Iris pigment epithelial cell (primary cell): ENCODE results near the gene PDSS2.
"Not testable (repeated sequence)": the region's sequence is repeated elsewhere in the genome, so short reads cannot be mapped to it uniquely, and the experiment has no call there.

Experiments
- DNase-seq: peaks from one replicate; pipeline ENCODE4 v3.0.0-alpha.2; 2011; ENCODE audit warnings: low read depth

Gene PDSS2

GRCh38 chr6:107473660-107474059 is 14.3 kb upstream of the PDSS2 start:
- DNase-seq: no peak

- no peak for DNase-seq
Observed at GRCh38 chr6:107470364-107470763, 11.0 kb upstream of the PDSS2 start.

- no peak for DNase-seq
Observed at GRCh38 chr6:107466062-107466461, 6.7 kb upstream of the PDSS2 start.

DNA sequence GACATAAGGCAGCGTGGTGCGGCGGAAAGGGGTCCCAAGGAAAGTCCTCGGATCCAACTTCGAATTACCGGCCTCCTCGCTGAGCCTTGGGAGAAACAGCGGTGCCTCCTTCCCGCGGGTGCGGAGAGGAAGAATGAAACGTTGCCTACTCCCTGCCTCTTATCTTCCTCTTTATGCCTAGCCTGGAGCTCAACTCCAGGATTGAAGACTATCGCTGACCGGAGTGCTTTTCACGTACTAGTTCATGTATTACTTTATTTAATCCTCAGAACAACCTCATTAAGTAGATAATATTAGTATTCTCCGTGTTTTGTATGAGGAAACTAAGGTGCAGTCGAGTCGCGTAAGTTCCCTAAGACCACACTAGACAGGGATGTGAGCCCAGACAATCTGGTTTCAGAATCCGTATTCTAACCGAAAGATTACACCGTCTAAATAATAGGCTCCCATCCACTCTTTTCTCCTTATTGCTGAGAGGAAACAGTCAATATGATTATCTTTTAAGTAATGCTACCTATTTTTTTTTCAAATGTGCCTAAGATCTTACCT is 793 bp upstream of the PDSS2 start:
- no peak for DNase-seq

DNA sequence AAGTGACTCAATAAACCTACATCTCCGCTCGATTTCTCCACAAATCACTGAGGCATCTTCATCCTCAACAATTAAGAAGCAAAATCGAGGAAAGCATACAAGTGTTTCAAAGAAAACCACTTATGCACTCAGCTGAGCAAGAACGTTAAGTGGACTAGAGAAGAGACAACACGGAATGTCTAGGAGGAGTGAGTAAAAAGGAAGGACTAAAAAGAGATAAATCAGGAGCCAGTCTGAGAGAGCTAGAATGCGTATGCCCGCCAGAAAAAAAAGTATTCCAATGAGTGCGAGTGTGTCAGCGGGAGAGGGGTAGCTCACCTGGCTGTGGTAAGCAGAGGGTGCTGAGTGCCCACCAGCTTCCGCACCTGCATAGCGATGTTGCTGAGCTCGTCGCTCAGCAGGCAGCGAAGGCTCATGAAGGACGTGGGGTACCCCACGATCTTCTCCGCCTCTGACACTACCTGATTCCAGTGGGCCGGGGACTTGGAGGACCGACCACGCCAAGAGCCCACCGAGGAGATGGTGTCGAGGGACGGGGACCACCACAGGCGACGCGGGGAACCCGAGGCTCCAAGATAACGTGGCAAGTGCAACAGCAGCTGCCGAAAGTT is 587 bp downstream of the PDSS2 start:
- peak; percentile 20 for DNase-seq

GRCh38 chr6:107448776-107449175 is 10.6 kb downstream of the PDSS2 start:
- DNase-seq: no peak

DNA sequence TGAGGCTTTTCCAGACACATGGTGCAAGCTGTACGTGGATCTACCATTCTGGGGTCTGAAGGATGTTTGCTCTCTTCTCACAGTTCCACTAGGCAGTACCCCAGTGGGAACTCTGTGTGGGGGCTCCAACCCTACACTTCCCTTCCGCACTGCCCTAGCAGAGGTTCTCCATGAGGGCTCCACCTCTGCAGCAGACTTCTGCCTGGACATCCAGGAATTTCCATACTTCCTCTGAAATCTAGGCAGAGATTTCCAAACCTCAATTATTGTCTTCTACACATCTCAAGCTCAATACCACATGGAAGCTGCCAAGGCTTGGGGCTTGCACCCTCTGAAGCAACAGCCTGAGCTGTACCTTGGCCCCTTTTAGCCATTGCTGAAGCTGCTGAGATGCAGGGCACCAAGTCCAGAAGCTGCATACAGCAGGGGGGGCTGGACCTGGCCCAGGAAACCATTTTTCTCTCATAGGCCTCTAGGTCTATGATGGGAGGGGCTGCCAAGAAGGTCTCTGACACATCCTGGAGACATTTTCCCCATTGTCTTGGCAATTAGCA is 11.6 kb downstream of the PDSS2 start:
- DNase-seq: no peak

- no peak for DNase-seq
Observed at GRCh38 chr6:107444277-107444676, 15.1 kb downstream of the PDSS2 start.

GRCh38 chr6:107443608-107444267 is 15.6 kb downstream of the PDSS2 start:
- DNase-seq: peak; percentile 22

GRCh38 chr6:107442938-107443607 is 16.3 kb downstream of the PDSS2 start:
- no peak for DNase-seq

DNA sequence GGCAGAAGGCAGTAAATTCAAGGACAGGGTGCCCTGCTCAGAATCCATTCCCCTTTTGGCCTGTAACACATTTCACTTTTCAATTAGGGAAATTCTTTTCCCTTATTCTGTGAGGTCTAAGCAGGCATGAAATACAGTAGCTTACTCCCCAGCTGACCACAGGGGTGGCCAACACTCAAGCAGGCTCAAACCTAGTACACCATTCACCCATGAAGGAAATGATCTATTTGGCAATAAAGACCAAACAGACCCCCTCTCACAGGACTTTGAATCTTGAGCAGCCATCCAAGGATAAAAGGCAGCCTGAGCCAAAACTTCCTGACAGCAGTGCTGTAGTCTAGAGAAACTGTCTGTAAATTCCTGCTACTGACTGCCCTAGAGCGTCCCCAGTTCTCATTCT is 17.7 kb downstream of the PDSS2 start:
- DNase-seq: no peak

DNA sequence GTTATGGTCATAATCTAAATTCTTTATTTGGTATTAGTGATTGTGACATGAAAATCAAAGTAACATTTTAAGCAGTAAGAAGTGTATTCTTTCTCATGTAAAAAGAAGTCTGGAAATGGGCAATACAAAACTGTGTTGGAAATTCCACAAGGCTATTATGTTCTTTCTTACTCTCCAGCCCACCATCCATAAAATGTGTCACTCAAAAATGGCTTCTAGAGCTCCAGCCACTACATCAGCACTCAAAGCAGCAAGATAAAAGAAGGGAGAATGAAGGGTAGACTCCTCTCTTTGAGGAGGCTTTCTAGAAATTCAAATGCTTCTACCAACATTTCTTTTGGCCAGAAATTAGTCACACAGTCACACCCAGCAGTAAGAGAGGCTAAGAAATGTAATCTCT is 18.4 kb downstream of the PDSS2 start:
- DNase-seq: no peak

DNA sequence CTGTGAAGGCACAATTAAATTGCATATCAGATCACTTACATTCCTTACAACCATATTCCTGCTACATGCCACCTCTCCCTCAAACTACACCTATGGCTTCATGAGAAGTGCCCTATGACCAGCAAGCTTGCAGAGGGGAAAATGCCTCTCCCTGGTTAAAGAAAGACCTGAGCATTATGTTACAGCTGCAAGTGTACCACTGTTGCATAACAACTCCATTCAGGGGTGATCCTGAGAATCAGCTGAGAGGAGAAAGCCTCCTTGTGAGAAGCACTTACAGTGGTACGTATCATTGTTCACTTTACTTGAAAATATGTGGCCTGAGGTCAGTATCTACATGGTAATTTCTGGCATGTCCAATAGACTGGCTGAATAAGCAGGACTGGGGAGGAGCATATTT is 20.0 kb downstream of the PDSS2 start:
- DNase-seq: peak; percentile 49

GRCh38 chr6:107437691-107438090 is 21.7 kb downstream of the PDSS2 start:
- DNase-seq: no peak

DNA sequence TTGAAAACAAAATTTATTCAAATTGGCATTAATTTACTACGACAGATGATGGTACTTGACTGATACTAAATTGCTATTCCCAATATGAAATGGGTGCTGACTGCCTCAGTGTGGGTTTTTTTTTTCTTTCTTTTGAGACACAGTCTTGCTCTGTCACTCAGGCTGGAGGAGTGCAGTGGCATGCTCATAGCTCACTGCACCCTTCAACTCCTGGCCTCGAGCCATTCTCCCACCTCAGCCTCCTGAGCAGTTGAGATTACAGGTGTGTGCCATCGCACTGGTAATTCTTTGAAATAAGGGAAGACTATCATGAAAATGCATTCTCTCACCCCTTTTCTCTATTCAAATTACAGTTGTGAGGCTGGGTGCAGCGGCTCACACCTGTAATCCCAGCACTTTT is 22.5 kb downstream of the PDSS2 start:
- no peak for DNase-seq

DNA sequence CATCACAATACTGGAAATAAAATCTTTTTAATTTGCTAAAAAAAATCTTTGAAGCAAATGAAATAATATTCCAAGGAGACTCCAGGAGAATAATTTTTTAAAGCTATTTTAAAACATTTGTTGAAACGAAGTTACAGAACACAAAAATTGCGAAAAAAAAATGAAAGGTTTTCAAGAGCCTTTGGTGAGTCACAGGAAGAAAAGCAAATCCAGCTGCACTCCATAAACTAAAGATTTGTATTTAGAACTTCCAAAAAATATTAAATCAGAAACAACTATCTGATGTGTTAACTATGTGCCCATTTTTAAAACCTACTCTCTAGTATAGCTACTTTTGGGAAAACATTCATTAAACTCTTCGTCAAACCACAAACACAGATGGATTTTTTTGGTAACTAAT is 23.6 kb downstream of the PDSS2 start:
- peak; percentile 24 for DNase-seq

- no peak for DNase-seq
Observed at GRCh38 chr6:107434812-107435211, 24.6 kb downstream of the PDSS2 start.

DNA sequence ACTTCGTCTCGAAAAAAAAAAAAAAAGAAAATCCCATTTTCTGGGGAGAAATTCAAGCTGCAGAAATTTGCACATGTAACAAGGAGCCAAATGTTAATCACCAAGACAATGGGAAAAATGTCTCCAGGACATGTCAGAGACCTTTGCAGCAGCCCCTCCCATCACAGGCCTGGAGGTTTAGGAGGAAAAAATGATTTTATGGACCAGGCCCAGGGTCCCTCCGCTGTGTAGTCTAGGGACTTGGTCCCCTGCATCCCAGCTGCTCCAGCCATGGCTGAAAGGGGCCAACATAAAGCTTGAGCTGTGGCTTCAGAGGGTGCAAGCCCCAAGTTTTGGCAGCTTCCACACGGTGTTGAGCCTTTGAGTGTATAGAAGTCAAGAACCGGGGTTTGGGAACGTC is 33.4 kb downstream of the PDSS2 start:
- not testable (repeated sequence) for DNase-seq

DNA sequence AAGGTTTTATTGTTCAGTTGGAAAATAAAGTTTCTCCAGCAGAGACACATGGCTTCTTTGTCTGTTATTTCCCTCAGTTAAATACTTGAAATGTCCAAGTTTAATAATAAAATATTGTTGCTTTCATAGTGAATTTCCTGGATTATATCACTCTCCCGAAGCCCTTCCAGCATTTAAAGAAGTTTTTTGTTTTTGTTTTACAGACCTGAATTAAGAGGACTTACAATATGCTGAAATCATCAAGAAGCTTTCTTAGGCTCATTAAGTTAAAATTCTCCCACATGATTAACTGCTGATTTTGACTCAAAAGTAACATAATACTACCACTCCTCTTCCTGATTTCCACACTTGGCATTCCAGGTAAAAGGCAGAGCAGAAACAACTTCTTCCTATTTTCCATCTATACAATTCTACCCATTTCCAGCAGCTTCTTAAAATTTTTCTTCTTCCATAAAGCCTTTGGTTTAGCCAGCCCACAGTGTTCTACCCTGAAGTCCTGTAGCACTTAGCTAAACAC is 35.8 kb downstream of the PDSS2 start:
- DNase-seq: no peak

- DNase-seq: no peak
Observed at GRCh38 chr6:107421696-107422256, 37.6 kb downstream of the PDSS2 start.

DNA sequence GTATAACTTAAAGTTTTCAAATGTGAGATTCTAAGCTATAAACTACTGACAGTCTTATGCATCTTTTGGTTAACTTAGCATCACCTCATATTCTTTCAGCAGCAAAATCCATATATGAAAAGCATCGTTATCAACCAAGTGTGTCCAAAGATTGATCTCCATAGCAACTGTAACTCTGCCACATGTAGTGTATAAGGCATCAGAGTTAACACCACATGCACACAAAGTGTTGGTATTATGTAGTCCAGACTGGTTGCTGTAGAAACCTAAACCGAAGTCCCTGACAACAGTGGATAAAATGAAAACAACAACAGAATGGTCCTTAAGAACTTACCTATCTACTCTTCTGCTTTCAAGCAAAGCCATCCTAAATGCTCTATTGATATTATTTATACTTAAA is 39.6 kb downstream of the PDSS2 start:
- no peak for DNase-seq

DNA sequence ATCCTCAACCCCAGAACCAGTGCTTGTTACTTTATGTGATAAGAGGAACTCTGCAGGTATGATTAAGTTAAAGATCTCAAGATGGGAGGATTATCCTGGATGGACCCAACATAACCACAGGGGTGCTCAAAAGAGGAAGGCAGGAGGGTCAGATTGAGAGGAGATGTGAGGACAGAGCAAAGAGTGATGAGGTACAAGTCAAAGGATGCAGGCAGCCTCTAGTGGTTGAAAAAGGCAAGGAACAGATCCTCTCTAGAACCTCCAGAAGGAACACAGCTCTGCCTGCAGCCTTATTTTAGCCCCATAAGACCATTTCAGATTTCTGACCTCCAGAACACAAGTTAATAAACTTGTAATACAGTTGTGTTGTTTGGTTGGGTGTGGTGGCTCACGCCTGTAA is 41.2 kb downstream of the PDSS2 start:
- DNase-seq: peak; percentile 40
